Measurements from ENCODE around the gene OLFM2.

The OLFM2 gene

DNA sequence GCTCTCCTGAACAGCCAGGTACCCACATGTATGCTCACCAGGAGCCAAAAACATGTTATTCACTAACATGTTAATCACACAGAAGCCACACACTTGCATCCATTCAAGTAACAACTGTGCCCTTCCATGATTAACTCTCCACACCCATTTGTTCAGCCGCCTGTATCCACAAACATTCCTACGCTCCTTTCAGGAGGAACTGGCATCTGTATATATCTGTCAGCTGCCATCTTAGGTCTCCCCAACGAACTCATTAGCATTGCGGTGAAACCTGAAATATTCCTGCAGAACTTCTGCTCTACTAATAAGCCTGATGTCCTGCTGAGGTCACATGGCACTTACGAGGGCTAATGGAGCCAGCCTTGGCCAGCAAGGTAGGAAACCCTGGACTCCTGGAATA, 33.0 kb downstream of the OLFM2 start:
- no peak for DNase-seq

DNA sequence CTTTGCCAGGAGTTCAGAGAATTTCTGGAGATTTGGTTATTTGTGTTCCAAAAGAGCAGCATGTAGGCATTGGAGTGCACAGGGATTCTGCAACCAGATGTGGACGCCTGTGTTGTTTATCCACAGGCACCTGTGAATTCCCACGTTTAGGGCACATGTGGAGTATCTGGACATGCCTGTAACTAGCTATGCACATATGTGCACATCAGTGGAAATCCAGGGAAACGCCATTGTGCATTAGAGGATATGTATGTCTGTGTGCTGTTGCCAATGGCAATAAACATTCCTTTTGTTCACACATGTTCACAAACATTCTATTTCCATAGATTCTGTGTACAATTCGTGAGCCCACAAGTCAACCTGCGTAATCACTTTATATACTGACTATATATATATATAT, 34.7 kb downstream of the OLFM2 start:
- DNase-seq: no peak

DNA sequence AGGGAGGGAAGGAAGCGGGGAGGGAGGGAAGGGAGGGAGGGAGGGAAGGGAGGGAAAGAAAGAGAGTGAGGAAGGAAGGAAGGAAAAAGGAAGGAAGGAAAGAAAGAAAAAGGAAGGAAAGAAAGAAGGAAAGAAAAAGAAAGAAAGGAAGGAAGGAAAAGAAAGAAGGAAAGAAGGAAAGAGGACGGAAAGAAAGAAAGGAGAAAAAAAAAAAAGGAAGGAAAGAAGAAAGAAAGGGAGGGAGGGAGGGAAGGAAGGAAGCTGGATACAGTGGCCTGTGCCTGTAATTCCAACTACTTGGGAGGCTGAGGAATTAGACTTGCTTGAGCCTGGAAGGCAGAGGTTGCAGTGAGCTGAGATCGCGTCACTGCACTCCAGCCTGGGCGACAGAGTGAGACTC, 35.3 kb downstream of the OLFM2 start:
- no peak for DNase-seq

DNA sequence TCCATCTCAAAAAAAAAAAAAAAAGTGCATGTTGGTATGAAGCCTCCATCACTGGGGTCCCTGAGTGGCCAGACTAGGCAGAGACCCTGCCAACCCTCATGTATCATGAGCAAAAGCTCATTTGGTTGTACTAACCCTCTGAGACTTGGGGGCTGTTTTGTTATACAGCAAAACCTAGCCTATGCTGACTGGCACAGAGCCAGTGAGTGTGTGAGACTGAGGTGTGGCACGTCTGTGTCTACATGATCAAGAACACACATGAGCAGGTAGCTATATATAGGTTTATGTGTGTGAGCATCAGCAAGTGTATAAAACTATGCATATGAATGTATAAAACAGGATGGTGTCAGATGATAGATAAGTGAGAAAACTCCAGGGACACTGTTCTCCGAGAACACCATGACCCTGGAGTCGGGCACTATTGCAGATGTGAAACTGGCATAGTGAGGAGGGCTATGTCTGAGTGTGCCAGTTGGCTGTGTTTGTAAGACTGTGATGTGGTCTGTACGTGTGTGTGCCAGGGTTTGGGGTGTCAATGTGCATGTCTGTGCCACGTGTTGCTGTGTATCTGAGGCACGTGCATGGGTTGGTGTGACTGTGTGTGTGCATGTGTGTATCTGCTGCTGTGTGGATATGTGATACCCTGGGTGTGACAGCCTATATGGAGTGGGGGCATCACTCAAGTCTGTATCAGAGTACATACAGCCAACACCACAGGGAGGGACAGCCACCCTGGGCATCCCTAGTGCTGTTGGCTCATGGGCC, 44.5 kb downstream of the OLFM2 start:
- no peak for DNase-seq

DNA sequence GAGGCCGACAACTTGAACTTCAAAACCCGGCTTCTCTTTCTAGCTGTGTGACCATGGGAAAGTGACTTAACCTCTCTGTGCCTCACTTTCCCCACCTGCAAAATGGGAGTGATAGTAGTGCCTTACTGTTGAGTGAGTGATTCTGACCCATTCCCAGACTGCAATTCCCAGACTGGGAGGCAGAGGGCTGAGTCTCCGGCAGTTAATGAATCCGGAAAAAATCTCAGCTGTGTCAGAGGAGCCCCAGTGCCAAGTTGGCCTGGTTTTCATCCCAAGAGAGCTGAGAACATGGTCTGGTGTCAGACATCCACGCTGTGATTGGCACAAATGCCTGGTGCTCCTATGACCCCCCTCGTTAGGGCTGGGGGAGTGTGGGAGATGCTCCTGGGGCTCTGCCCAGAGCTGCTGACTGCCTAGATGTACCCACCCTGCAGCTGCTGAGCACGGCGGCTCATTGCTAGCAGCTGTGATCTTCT, 51.2 kb downstream of the OLFM2 start:
- DNase-seq: no peak

DNA sequence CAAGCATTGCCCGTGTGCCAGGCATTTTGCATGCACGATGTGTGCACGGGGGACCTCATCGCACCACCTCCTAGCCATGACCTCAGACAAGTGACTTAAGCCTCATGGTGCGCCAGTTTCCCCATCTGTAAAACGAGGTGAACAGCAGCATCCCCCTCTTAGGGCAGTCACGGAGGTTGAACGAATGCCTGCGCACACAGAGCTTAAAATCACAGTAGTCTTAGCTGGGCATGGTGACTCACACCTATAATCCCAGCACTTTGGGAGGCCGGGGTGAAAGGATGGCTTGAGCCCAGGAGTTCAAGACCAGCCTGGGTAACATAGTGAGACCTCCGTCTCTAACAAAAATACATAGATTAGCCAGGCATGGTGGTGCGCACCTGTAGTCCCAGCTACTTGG, 52.6 kb downstream of the OLFM2 start:
- no peak for DNase-seq

DNA sequence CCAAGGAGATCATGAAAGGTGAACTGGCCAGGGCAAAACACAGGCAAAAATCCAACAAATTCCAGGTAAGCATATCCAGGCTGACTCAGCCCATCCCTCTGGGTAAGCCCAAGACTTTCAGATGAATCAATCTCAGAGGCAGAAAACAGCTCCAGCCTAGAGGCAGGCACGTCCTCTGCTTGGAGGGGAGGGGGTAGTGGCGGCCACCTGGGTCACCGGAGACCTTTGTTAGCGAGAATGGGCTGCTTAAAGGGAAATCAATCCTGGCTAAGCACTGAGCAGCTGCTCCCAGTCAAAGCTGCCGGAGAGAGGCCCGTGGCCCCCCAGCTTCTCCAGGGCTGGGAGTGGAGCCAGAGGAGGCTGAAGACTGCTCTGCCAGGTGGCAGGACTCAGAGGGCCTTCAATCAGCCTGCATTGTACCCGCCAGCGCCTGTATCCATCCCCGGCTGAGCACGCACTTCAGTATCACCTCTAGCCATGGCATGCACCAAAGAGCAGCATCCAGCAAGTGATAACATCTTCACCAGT, 53.0 kb downstream of the OLFM2 start:
- no peak for DNase-seq

DNA sequence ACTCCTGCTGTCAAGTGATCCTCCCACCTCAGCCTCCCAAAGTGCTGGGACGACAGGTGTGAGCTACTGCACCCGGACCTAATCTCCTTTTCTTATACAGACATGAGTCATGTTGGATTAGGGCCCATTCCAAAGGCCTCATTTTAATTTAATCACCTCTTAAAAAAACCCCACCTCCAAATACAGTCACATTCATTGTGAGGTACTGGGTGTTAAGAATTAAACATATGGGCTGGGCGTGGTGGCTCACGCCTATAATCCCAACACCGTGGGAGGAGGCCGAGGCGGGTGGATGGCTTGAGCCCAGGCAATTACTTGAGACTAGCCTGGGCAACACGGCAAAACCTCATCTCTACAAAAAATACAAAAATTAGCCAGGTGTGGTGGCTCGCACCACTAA, 54.6 kb downstream of the OLFM2 start:
- DNase-seq: no peak

DNA sequence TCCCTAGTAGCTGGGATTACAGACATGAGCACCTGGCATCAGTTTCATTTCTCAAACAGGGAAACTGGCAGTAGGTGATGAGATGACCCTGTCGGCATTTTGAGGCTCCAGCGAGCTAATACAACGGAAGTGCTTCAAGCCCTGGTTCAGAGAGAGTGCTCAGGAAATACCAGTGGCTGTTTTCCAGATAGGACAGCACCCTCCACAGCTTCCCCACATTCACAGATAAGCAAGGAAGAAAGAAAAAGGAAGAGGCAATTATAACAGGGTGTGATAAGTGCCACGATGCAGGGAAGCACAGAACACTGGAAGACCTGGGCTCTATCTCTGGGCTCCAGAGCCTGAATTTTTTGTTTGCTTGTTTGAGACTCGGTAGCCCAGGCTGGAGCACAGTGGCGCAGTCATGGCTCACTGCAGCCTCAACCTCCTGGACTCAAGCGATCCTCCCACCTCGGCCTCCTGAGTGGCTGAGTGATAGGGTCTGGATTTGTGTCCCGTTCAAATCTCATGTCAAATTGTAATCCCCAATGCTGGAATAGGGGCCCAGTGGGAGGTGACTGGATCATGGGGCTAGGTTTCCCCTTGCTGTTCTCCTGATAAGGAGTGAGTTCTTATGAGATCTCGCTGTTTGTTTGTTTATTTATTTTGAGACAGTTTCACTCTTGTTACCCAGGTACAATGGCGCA, 57.7 kb downstream of the OLFM2 start:
- no peak for DNase-seq

DNA sequence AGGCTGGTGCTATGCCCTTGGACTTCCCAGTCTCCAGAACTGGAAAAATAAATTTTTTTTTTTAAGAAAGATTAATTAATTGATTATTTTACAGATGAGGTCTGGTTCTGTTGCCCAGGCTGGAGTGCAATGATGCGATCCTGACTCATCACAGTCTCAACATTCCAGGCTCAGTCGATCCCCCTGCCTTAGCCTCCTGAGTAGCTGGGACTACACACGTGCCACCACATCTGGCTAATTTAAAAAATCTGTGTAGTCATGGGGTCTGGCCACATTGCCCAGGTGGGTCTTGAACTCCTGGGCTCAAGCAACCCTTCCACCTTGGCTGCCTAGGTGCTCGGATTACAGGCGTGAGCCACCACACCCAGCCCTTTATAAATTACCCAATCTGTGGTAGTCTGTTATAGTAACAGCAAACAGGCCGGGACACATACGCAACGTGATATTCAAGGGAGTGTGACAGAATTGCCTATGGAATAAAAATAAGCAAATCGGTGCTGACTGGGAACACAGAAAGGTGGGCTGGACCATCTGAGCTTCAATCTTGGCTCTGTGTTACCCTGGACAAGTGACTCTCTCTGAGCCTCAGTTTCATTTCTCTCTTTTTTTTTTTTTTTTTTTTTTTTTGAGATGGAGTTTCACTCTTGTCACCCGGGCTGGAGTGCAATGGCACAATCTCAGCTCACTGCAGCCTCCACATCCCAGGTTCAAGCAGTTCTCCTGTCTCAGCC, 58.4 kb downstream of the OLFM2 start:
- DNase-seq: no peak

DNA sequence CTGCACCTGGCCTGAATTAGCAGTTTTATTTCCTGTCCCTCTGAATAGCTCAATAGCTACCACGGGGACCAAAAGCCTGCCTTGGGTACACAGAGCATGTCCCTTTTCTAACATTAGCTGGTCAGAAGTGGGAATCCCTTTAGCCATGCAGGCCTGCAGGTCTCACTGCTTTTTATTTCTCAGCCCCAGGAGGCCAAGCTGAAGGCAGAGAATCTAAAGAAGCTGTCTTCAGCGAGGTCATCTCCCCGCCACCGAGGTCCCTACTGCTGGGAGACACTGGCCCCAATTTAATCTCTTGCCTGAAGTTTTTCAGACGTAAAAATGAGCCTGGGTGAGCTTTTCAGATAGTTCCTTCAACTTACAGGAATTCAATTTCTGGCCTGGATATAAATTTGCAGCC, 60.5 kb downstream of the OLFM2 start:
- no peak for DNase-seq

DNA sequence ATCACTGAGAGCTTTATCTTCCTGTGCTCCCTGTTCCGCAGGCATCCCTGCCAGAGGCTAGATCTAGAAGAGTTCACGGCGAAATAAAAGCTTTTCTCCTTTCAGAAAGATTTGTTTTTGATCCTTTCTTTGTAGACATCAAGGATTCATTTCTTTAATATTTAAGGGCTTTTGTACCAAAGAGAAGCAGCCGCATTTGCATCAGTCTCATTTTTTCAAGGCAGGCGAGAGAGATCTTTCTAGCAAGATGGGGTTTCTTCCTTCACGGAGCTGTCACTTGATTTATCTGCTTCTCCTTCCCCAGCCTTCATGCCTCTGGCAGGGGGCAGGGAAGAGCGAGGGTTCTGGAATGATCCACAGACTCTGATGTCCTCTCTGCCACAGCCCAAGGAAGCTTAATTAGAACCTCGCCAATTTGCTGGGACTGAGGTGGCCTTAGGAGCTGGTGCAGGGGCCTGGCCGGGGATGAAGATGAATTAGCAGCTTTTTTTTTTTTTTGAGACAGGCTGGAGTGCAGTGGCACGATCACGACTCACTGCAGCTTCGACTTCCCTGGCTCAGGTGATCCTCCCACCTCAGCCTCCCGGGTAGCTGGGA, 61.2 kb downstream of the OLFM2 start:
- no peak for DNase-seq

DNA sequence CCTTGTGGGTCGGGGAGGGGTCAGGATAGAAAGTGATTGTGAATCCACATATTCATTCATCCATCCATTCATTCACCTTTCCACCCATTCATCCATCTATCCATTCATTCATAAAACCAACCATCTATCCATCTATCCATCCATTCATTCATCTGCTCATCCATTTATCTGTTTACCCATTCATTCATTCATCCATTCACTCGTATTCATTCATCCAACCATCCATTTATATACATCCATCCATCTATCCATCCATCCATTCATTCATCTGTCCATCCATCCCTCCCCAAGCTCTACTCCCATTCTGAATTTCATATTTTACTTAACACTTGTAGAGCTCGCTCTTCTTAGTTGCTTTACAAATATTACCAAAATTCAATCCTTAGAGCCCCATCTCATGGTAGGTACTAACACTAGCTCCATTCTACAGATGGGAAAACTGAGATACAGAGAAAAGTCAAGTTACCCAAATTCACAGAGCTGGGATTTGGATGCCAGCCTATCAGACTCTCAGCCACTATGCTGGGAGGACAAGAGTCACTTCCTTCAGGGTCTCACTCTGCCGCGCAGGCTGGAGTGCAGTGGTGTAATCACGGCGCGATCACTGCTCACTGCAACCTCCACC, 63.6 kb downstream of the OLFM2 start:
- no peak for DNase-seq

DNA sequence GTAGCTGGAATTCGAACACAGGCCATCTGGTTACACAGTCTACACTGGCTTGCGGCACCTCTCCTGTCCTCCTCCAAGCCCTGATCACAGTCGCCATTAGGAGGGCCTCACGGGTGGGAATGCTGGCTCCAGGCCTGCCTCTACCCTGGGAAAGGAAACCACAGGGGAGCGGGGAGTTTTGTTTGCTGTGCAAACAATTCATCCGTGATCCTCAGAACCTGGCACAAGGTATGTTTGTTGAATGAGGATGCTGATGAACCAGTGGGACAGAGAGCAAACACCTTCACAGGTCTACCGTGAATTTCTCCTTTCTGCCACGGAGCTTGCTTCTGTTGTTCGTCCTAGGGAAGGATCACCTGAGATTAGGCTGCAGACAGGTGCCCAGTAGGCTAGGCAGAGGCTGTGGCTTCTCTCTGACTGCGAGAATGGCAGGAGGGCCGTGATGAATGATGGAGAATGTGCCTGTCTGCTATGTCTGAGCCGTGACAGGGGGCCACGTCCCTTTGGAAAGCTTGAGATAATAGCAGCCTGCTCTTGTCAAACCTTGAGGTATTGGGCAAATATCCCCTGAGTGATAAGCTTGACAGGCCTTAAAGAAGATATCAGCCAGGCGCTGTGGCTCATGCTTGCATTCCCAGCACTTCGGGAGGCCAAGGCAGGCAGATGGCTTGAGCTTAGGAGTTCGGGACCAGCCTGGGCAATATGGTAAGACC, 64.5 kb downstream of the OLFM2 start:
- no peak for DNase-seq

DNA sequence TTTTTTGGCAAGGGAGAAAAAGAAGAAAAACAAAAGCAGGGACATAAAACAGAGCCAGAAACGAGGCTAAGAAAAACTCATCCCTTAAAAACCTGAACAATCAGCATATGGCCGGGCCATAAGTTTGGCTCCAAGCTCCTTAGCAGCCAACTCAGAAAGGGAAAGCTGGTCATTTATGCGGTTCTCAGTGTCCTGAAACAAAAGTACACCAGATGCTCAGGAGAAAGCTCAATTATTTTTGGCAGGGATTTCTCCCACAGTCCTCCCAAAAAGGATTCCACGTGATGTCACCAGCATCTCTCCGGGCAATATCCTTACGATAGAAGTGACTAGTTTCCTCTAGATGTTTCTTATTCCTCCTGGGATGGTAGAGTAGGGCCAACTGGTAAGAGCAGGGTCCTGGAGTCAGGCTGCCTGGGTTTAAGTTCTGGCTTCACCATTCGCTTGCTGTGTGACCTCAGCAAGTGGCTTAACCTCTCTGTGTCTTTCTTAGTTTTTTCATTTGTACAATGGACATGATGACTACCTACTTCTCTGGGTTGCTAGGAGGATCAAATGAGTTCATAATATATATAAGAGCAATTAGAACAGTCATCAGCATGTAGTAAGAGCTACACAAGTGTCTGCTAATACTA, 67.2 kb downstream of the OLFM2 start:
- DNase-seq: no peak

DNA sequence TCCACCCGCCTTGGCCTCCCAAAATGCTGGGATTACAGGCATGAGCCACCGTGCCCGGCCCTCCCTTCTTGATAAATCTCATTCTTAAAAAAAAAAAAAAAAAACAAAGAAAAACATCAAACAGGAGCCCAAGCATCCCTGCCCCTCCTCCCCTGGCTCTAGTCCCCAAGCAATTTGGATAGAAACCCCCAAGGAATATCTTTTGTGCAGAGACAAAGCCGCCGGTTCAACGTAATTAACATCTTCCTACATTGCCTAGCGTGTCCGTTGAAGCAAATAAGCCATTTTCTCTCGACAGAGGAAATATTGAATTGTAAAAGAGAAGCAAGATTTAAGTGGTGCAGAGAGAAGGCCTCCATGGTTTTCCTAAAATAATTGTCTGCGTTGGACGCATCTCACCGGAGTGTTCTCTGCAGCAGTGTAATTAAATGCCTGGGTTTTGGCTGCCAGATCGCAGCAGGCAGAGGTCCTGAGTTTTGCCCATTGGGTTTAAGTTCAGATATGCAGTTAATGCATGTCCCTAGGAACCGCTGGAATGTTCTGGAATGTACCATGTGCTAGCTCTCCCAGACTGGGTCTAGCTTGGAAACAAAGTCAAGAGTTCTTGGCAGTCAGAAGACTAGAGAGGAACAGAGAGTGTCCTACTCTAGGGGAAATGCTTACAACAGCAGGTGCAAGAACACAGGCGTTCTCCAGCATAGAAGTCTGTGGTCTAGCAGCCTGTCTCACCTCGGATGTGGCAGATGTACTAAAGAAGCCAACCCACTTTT, 70.4 kb downstream of the OLFM2 start:
- DNase-seq: peak; percentile 22

DNA sequence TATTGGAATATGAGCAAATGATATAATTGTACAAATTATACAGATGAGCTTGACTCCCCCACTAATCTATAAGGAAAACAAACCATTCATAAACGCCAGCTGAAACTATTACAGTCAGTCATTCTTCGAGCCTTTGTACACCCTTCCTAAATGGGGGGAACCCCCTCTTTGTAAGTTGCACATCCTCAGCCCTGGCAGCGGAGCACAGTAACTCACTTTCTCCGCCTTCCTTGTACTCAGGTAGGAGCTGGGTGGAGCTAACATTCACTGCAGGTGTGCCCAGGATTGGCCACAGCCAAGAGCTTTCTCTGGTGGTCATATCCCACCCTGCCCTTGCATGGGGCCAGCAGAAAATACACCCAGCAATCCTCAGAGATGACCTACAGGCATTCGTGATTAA, 72.6 kb downstream of the OLFM2 start:
- peak; percentile 21 for DNase-seq

DNA sequence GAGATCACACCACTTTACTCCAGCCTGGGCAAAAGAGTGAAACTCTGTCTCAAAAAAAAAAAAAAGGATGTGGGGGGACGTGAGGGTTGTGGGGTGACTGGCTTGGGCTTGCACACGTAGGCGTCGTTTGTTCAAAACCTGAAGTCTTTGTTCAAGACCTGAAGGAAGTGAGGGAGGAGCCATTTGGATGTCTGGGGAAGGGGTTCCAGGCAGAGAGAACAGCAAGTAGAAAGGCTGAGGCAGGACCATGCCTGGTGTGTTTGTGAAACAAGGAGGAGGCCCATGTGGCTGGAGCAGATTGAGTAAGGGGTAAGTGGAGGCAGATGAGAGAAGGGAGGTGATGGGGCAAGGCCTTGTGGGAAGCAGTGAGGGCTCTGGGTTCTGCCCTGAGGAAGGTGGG, 73.4 kb downstream of the OLFM2 start:
- DNase-seq: no peak

DNA sequence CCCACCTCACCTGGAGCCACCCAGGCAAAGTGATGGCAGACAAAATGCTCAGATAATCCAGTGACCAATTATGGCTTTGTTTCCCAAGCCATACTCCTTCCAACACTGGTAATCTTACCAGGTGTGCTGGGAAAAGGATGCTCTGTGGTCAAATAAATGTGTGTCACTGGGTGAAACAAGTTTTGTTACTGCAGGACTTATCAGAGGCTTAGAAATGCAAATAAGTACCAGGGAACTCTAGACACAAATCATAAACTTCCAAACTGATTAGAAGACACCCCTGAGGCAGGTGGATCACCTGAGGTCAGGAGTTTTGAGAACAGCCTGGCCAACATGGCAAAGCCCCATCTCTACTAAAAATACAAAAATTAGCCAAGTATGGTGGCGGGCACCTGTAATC, 74.8 kb downstream of the OLFM2 start:
- DNase-seq: no peak

DNA sequence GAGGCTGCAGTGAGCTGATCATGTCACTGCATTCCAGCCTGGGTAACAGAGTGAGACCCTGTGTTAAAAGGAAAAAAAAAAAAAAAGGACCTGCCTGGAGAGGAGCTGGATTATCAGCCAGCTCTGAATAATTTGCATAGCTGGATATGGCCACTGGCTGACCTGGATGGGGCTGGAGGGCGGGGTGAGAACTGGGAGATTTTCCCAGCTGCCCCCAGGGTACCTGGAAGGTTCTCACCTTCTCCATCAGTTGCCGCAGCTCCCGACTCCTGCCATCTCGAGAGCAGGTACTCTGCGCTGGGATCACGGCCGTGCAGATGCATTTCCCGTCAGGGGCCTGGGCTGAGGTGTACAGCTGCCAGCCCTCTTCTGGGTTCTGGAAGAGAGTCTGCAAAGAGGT, 75.9 kb downstream of the OLFM2 start:
- no peak for DNase-seq

DNA sequence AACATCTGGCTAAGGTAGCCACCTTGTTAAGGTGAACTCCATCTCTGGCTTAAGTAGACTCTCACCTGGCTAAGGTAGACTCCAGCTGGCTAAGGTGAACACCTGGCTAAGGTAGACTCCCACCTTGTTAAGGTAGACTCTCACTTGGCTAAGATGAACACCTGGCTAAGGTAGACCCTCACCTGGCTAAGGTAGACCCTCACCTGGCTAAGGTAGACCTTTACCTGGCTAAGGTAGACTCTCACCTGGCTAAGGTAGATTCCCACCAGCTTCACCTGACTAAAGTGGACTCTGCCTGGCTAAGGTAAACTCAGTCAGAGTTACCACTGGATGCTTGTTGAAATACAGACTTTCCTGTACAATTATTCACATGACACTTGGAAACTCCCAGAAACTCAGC, 77.5 kb downstream of the OLFM2 start:
- no peak for DNase-seq
